Activated CD8-positive, alpha-beta memory T cell treated with anti-CD3 and anti-CD28 coated beads, Interleukin-2, amount 50 U/mL, for 48 hours (primary cell): ENCODE results near the gene BPHL.
"Not testable (repeated sequence)": the region's sequence is repeated elsewhere in the genome, so short reads cannot be mapped to it uniquely, and the experiment has no call there.

ENCODE experiments used
- DNase-seq: peaks from one replicate; pipeline ENCODE4 v3.0.0-alpha.2; 2020

BPHL gene

GRCh38 chr6:3157131-3157933 is 38.8 kb downstream of the BPHL start, which contains the start of gene TUBB2A:
Gene TUBB2A, minus strand, starts transcription at chr6:3157544. Its CDS starts 81 bp downstream, at chr6:3157463.
- DNase-seq = peak; percentile 94

DNA sequence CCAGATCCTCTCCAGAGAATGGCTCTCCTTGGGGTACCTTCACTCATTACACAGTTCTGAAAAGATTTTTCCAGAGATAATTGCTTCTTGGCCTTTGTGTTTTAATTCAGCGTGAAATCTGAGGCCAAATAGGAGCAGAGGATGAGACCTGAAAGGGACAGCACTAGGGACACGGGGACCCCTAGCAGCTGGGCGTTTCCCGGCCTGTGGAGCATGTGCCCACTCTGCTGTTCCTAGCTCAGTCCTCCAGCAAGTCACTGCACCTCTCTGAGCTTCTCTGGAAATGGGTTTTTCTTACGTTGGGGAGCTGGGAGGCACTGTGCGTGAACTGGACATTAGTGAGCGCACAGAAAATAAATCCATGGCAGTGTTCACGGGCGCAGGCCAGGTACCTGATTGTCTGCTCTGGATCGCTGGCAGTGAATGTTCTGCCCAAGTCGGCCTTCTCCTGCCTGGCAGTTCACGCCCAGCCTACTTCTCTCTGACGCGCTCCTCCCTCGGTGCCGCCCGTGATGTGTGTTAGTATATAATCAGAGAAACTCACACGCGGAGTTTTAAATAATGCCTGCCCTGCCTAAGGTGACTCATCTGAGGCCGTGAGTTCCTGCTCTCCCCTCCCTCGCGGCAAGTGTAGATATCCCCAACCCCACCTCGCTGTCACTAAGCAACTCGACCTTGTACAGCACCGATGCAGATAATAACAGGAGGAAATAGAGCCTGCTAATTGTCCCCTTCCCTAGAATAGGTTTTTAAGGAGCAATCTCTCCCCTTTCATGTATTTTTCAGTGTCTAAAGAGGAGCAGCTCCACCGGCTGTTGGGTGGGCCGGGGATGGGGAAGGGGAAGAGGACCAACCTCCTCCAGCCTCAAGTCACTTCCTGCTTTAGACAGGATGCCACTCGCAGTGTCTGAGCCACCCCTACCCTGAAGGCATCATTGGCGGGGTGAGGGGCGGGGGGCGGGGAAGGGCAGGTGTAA is 41.6 kb downstream of the BPHL start:
- peak; percentile 59 for DNase-seq

DNA sequence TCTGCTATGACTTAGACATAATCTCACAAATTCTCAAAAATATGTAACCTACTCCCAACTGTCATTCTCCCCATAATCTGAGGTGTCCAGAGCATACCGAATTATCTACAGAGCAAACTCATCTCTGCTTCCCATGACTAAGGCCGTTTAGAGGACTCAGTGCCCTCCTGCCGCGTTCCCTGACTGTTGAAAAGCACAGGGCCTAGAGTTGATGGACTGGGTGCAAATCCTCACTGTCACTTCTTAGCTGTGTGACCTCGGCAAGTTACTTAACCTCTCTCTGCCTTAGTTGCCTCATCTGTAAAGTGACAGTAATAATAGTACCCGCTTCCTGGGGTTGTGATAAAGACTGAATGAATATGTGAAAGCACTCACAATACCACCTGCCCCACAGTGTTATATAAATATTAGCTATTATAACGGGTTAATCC is 43.6 kb downstream of the BPHL start:
- no peak for DNase-seq

- DNase-seq = peak; percentile 79
These were observed 44.2 kb downstream of the BPHL start for GRCh38 chr6:3162565-3163247.

GRCh38 chr6:3163248-3163594 is 44.7 kb downstream of the BPHL start:
- DNase-seq = no peak

GRCh38 chr6:3164388-3164787 is 45.9 kb downstream of the BPHL start:
- no peak for DNase-seq

DNA sequence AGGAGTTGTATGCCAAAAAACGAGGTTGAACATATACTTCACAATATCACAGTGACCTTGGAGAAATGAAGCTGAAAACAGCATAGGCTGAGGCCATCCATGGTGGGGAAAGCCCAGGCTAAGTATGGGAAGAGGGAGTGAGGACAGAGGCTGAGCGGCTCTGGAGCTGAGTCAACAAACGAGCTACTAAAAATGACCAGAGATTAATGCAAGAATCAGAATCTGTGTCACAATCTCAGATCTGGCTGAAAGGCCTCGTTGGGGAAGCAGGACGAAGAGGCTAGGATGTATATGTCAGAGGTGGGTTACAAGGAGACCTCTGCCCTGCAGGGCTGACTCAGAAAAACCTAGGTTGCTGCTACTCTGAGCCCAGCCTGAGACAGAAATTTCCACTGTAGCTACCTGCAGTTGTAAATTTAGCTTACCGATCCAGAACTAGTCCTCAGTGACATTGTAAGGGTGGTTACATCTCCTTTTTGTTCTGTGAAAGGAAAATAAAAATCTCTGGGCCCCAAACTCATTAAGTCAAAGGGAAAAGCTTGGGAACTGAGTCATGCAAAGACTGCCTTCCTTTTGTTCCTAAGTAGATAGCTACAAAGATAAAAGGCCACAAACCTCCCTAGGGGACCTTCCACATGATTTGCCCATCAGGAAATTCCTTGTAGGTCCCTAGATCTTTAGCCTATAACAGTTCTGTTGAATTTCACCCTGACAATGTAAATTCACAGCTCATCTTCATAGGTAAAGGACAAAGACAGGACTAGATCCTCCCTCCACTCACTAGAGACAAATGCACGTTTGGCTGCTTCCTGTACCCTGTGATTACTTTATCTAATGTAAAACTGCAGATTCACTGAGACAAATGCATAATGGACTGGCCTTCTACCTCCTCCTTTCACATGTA is 47.4 kb downstream of the BPHL start:
- DNase-seq = no peak

DNA sequence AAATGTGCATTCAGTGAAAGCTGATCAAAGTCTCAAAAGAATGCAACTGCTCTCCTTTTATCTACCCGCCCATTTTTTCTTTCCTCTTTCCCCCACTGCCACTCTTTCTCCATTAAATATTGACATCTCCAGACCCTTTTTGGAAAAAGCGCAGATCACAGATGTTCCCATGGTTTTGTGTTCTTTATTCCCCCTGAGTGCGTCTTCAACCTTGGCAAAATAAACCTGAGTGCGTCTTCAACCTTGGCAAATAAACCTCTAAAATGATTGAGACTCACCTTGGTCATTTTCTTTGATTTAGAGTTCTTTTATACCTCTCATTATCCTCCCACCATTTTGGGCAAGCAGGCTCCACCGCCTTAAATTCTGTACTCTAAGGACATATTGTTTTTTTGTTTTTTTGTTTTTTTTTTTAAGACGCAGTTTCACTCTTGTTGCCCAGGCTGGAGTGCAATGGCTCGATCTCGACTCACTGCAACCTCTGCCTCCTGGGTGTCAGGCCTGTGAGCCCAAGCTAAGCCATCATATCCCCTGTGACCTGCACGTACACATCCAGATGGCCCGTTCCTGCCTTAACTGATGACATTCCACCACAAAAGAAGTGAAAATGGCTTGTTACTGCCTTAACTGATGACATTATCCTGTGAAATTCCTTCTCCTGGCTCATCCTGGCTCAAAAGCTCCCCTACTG is 48.2 kb downstream of the BPHL start:
- DNase-seq = not testable (repeated sequence)

DNA sequence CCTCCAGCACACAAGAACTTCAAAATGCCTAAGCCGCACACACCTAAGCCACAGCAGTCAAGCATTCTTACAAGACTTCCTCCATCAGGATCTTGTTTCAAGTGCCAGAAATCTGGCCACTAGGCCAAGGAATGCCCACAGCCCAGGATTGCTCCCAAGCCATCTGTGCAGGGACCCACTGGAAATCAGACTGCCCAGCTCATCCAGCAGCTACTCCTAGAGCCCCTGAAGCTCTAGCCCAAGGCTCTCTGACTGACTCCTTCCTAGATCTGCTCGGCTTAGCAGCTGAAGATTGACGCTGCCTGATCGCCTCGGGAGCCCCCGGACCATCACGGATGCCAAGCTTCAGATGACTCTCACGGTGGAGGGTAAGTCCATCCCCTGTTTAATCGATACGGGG is 49.5 kb downstream of the BPHL start:
- not testable (repeated sequence) for DNase-seq

DNA sequence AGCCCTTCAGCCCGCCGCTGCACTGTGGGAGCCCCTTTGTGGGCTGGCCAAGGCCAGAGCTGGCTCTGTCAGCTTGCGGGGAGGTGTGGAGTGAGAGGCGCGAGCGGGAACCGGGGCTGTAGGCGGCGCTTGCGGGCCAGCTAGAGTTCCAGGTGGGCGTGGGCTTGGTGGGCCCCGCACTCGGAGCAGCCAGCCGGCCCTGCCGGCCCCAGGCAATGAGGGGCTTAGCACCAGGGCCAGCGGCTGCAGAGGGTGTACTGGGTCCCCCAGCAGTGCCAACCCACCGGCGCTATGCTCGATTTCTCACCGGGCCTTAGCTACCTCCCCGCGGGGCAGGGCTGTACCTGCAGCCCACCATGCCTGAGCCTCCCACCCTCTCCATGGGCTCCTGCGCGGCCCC is 52.2 kb downstream of the BPHL start:
- DNase-seq = not testable (repeated sequence)

DNA sequence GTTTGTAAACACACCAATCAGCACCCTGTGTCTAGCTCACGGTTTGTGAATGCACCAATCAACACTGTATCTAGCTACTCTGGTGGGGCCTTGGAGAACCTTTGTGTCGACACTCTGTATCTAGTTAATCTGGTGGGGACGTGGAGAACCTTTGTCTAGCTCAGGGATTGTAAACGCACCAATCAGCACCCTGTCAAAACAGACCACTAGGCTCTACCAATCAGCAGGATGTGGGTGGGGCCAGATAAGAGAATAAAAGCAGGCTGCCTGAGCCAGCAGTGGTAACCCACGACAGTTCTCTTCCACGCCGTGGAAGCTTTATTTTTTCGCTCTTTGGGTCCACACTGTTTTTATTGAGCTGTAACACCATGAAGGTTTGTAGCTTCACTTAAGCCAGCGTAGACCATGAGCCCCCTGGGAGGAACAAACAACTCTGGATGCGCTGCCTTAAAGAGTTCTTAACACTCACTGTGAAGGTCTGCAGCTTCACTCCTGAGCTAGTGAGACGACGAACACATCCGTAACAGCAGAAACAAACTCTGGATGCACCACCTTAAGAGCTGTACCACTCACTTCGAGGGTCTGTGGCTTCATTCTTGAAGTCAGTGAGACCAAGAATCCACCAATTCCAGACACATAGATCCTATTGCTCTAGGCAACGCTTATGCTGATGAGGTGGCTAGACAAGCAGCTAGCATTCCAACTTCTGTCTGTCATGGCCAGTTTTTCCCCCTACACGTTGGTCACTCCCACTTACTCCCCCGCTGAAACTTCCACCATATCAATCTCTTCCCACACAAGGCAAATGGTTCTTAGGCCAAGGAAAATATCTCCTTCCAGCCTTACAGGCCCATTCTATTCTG is 53.0 kb downstream of the BPHL start:
- DNase-seq = not testable (repeated sequence)

DNA sequence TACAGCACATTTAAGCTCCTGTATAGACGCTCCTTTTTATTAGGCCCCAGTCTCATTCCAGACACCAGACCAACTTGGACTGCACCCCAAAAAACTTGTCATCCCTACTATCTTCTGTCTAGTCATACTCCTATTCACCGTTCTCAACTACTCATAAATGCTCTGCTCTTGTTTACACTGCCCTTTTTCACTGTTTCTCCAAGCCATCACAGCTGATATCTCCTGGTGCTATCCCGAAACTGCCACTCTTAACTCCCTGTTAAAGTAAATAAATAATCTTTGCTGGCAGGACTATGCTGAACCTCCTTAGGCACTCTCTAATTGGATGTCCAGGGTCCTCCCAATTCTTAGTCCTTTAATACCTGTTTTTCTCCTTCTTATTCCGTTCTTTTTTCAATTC is 54.3 kb downstream of the BPHL start:
- not testable (repeated sequence) for DNase-seq

GRCh38 chr6:3173636-3174089 is 55.2 kb downstream of the BPHL start:
- DNase-seq = not testable (repeated sequence)

- no peak for DNase-seq
These were observed 57.3 kb downstream of the BPHL start for GRCh38 chr6:3175715-3176402.

- no peak for DNase-seq
These were observed 58.2 kb downstream of the BPHL start for GRCh38 chr6:3176562-3177355.

DNA sequence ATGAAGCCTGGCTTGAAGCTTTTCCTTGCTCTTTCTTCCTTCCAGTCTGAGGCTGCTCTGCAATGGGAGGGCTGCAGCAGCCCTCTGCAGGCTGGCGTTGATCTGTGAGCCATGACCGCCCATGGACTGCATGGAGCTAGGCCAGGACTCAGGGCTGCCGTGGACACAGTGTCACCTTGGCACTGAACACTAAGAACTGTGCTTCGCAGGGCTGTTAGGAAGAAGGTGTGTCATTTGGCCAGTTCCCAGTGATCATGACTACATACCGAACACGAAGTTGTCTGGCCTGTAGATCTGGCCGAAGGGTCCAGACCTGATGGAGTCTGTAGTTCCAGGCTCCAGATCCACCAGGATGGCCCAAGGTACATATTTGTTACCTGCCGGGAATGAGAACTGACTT is 60.2 kb downstream of the BPHL start:
- DNase-seq = not testable (repeated sequence)

DNA sequence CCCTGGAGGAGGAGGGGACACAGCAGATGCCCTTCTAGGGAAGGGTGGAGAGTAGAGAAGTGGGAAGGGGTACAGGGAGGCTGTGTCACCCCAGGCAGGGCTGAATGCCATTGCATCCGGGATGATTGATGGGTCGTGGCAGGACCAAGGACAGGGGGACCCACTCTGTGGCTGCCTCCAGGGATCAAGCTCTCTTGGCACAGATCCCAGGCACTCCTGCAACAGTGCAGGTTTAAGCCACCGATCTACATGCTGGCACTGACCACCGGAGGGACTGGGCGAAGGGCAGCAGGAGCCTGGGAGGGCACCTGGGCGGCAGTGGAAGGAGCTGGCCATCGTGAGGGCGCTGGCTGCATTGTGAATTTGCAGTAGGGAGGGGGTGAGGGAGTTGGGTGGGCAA is 61.4 kb downstream of the BPHL start:
- not testable (repeated sequence) for DNase-seq

GRCh38 chr6:3181105-3181504 is 62.6 kb downstream of the BPHL start:
- no peak for DNase-seq

- DNase-seq = no peak
These were observed 64.6 kb downstream of the BPHL start for GRCh38 chr6:3183066-3183465.
